HG03442 (cell line): ENCODE data around the gene ZNF446.

ENCODE experiments used
- ATAC-seq: cut with Tn5 transposase; IDR thresholded peaks from one replicate; pipeline ENCODE4 v1.9.1; 2021; ENCODE audit warnings: mild to moderate bottlenecking, moderate library complexity; ENCODE audit not compliant: unreplicated experiment

Gene ZNF446

DNA sequence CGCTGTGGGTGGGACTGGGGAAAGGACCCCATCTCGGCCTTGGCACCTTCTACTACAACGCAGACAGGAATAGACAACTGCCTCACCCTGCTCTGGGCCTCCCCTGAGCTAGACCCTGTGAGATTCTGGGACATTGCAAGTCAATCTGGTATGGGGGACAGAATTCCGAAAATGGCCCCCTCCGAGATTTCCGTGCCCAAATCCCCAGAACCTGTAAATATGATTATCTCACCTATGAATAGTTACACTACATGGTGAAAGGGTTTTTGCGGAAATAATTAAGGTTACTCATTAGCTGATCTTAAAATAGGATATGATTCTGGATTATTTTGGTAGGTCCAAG is 44.1 kb downstream of the ZNF446 start:
- ATAC-seq = no peak

DNA sequence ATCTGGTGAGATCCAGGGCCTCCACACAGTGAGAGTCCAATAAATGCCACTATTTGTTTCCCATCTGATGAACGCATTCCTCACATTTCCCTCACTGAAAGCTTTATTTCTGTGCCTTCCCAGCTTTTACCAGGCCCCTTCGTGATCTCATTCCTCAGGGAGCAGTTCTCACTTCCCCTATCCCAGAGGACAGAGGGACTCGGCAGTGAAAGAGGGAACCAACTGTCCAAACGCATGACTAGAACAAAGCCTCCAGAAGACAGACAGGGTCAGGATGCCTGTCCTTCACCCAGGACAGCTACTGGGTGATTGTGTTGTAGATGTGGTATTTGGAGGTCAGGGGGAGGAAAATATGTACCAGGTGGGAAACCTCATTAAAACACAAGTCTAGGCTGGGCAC is 45.5 kb downstream of the ZNF446 start:
- ATAC-seq = no peak

DNA sequence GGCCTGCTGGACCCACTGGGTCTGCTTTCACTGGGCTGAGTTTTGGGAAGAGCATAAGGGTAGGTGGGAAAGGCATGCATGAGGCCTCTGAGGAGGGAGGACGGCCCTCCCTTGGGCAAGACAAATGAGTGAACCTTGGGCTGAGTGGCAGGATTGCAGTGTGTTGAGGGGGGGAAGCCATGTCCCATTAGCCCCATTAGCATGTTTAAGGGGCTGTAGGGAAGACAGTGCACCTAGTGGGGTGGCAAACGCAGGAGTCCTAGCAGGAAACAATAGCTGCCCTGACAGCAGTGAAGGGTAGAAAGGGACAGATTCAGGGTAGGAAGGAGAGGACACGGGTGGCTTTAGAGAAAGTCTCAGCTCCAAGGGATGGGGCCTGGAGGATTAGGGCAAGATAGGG is 46.6 kb downstream of the ZNF446 start:
- no peak for ATAC-seq

DNA sequence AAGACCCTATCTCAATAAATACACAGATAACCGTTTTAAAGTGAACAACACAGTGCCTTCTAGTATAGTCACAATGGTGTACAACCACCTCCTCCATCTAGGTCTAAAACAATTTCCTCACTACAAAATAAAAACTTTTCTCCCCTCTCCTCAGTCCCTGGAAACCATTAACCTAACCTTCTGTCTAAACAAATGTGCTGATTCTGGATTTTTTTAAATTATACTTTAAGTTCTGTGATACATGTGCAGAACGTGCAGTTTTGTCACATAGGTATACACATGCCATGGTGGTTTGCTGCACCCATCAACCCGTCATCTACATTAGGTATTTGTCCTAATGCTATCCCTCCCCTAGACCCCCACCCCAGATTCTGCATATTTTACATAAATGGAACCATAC is 53.3 kb downstream of the ZNF446 start:
- no peak for ATAC-seq
